ENCODE results near the gene KHDRBS1. TPM values are rescaled to one million over a fixed set of nuclear protein-coding genes. Genes with fewer than 3 reads are reported as not detected.

Gene KHDRBS1
- total and polyA plus RNA-seq, 2 of the 13 experiments (the other 11 are each of a cell fraction or from before 2014, with no cell fraction given), result 25.1 to 39.0 TPM

DNA sequence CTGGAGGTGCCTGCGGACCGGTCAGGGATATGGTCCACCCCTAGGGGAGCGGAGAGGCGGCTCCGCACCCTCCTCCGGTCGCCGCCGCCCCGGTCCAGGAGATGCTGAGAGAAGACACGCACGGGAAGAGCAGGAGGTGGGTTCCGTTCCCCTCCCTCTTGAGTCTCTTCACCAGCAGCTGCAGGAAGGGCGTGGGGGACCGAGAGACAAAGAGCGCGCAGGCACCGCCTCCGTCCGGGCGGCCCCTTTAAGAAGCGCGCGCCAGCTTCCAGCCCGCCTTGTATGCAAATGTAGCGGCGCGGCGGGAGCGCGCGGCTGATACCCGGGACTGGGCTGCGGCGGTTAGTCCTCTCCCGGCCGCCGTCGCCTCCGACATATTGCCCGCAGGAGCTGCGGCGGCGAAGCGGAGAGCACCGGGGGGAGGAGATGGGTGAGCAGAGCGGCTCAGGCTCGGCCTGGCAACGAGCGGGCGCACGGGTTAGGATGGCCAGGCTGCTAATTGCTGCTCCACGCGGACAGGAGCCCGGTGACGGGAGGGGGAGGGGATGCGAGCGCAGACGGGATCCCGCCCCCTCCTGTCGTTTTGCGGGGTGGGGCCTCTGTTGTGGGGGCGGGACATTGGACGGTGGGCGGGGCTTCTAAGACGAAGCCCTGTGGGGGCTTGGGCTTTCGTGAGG, 59.1 kb downstream of the KHDRBS1 start, which contains the start of gene TMEM39B (continued):
- TF ChIP-seq, protein P1, sequence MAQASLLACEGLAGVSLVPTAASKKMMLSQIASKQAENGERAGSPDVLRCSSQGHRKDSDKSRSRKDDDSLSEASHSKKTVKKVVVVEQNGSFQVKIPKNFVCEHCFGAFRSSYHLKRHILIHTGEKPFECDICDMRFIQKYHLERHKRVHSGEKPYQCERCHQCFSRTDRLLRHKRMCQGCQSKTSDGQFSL (CRISPR knock-in tag; IDR thresholded peaks at IDR 0.05), result no peak
- TF ChIP-seq, protein P2, sequence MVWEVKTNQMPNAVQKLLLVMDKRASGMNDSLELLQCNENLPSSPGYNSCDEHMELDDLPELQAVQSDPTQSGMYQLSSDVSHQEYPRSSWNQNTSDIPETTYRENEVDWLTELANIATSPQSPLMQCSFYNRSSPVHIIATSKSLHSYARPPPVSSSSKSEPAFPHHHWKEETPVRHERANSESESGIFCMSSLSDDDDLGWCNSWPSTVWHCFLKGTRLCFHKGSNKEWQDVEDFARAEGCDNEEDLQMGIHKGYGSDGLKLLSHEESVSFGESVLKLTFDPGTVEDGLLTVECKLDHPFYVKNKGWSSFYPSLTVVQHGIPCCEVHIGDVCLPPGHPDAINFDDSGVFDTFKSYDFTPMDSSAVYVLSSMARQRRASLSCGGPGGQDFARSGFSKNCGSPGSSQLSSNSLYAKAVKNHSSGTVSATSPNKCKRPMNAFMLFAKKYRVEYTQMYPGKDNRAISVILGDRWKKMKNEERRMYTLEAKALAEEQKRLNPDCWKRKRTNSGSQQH (CRISPR knock-in tag; IDR thresholded peaks at IDR 0.05; ENCODE audit: low read depth), result no peak
- TF ChIP-seq FOXA3 (CRISPR knock-in tag; IDR thresholded peaks at IDR 0.05) (no peak; the same call in 1 of the 2 replicates), SALL1 (CRISPR knock-in tag; IDR thresholded peaks at IDR 0.05) (peak; percentile 82), ZNF746 (CRISPR knock-in tag; IDR thresholded peaks at IDR 0.05) (no peak), ZNF274 (CRISPR knock-in tag; IDR thresholded peaks at IDR 0.05) (peak; percentile 87; the same call in 1 of the 2 replicates), ZMYM2 (CRISPR knock-in tag; IDR thresholded peaks at IDR 0.05) (no peak), HMGA1 (CRISPR knock-in tag; conservative IDR thresholded peaks at IDR 0.05) (no peak), IRX3 (CRISPR knock-in tag; IDR thresholded peaks at IDR 0.05; ENCODE audit: borderline replicate concordance, low read depth) (no peak), CENPX (CRISPR knock-in tag; IDR thresholded peaks at IDR 0.05) (no peak)
- TF ChIP-seq, protein P3, sequence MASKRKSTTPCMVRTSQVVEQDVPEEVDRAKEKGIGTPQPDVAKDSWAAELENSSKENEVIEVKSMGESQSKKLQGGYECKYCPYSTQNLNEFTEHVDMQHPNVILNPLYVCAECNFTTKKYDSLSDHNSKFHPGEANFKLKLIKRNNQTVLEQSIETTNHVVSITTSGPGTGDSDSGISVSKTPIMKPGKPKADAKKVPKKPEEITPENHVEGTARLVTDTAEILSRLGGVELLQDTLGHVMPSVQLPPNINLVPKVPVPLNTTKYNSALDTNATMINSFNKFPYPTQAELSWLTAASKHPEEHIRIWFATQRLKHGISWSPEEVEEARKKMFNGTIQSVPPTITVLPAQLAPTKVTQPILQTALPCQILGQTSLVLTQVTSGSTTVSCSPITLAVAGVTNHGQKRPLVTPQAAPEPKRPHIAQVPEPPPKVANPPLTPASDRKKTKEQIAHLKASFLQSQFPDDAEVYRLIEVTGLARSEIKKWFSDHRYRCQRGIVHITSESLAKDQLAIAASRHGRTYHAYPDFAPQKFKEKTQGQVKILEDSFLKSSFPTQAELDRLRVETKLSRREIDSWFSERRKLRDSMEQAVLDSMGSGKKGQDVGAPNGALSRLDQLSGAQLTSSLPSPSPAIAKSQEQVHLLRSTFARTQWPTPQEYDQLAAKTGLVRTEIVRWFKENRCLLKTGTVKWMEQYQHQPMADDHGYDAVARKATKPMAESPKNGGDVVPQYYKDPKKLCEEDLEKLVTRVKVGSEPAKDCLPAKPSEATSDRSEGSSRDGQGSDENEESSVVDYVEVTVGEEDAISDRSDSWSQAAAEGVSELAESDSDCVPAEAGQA (IDR thresholded peaks at IDR 0.05; ENCODE audit: low read depth), result no peak; the same call in 1 of the 2 replicates
- TF ChIP-seq, protein P3 (CRISPR knock-in tag; IDR thresholded peaks at IDR 0.05; ENCODE audit: borderline replicate concordance), result no peak
- TF ChIP-seq, protein P4, sequence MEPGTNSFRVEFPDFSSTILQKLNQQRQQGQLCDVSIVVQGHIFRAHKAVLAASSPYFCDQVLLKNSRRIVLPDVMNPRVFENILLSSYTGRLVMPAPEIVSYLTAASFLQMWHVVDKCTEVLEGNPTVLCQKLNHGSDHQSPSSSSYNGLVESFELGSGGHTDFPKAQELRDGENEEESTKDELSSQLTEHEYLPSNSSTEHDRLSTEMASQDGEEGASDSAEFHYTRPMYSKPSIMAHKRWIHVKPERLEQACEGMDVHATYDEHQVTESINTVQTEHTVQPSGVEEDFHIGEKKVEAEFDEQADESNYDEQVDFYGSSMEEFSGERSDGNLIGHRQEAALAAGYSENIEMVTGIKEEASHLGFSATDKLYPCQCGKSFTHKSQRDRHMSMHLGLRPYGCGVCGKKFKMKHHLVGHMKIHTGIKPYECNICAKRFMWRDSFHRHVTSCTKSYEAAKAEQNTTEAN (CRISPR knock-in tag; conservative IDR thresholded peaks at IDR 0.05), result peak; percentile 35; the same call in 1 of the 2 replicates
- TF ChIP-seq, protein P5, sequence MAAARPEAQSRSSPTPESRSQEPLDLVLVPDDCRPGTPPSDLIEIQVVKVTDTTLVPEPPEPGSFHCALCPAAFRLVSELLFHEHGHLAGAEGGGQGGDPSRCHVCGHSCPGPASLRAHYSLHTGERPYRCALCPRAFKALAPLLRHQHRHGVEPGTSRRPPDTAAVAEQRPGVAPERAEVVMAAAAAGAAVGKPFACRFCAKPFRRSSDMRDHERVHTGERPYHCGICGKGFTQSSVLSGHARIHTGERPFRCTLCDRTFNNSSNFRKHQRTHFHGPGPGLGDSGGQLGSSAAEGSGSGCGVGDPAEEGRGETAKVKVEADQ (CRISPR knock-in tag; IDR thresholded peaks at IDR 0.05; ENCODE audit: borderline replicate concordance), result no peak; the same call in 1 of the 2 replicates
- TF ChIP-seq, protein P6, sequence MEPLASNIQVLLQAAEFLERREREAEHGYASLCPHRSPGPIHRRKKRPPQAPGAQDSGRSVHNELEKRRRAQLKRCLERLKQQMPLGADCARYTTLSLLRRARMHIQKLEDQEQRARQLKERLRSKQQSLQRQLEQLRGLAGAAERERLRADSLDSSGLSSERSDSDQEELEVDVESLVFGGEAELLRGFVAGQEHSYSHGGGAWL (CRISPR knock-in tag; IDR thresholded peaks at IDR 0.05), result peak; percentile 50
